HL-60 (cell line): ENCODE data around the gene LAMP1.

Experiments
- DNase-seq, 2 experiments: peaks; one replicate each; pipeline ENCODE4 v3.0.0-alpha.2; 2010 to 2020; ENCODE audit warnings: low read depth in 1 of 2, low spot score in 1 of 2
- H3K27ac ChIP-seq: fragments of 250-450 bp; sonication (Bioruptor Pico); replicated peaks from 2 replicates; pipeline ENCODE4 v1.5.1; 2020; ENCODE audit warnings: mild to moderate bottlenecking, moderate library complexity
- H3K27me3 ChIP-seq: fragments of 250-450 bp; sonication (Bioruptor Pico); 2 replicates; pipeline ENCODE4 v1.5.1; 2021; ENCODE audit warnings: mild to moderate bottlenecking, moderate library complexity; ENCODE audit not compliant: insufficient read depth, poor library complexity, severe bottlenecking
- H3K4me3 ChIP-seq: replicated peaks from 2 replicates; pipeline ENCODE4 v1.5.1; 2011; ENCODE audit warnings: mild to moderate bottlenecking, control low read depth, low read length; ENCODE audit not compliant: insufficient read depth
- CTCF ChIP-seq: IDR thresholded peaks from one replicate; pipeline ENCODE4 v1.5.1; 2011; ENCODE audit warnings: low read length, control low read depth, inconsistent platforms; ENCODE audit not compliant: insufficient read depth
- GABPA ChIP-seq: IDR thresholded peaks from 2 replicates; pipeline ENCODE4 v1.6.1; 2012; ENCODE audit warnings: low read depth
- POLR2AphosphoS5 ChIP-seq: IDR thresholded peaks from 2 replicates; pipeline ENCODE4 v1.6.1; 2012; ENCODE audit warnings: low read depth
- REST ChIP-seq: IDR thresholded peaks from 2 replicates; pipeline ENCODE4 v1.6.1; 2012; ENCODE audit warnings: low read depth; ENCODE audit not compliant: insufficient replicate concordance
- SPI1 ChIP-seq: IDR thresholded peaks from 2 replicates; pipeline ENCODE4 v1.6.1; 2012; ENCODE audit warnings: low read depth, mild to moderate bottlenecking, borderline replicate concordance

LAMP1 gene

GRCh38 chr13:113319371-113319770 lies 22.3 kb downstream of the LAMP1 start:
- Histone ChIP-seq H3K27ac (no peak overlapping the region), H3K4me3 (no peak overlapping the region), H3K27me3 (no peaks in the 10 kb centered on the region)
- no peak for TF ChIP-seq REST
- TF ChIP-seq GABPA: no peak
- TF ChIP-seq SPI1: no peak
- TF ChIP-seq POLR2AphosphoS5: no peak
- TF ChIP-seq CTCF: no peak
- DNase-seq: no peak

- DNase-seq: no peak
- TF ChIP-seq REST: no peak
- TF ChIP-seq CTCF: no peak
- TF ChIP-seq POLR2AphosphoS5: no peak
- TF ChIP-seq SPI1: no peak
- no peak for TF ChIP-seq GABPA
- H3K27me3 ChIP-seq: no peaks in the 10 kb centered on the region
- H3K4me3 ChIP-seq: no peak overlapping the region
- no peak overlapping the region for H3K27ac ChIP-seq
Observed at GRCh38 chr13:113320226-113320875, 23.3 kb downstream of the LAMP1 start.

- no peak for DNase-seq
- TF ChIP-seq POLR2AphosphoS5 (no peak), REST (no peak), SPI1 (no peak), GABPA (no peak), CTCF (no peak)
- Histone ChIP-seq H3K27ac (no peak overlapping the region), H3K27me3 (no peaks in the 10 kb centered on the region), H3K4me3 (no peak overlapping the region)
Observed at GRCh38 chr13:113321546-113321945, 24.5 kb downstream of the LAMP1 start.
